GM23338 (cell line): ENCODE measurements around the gene C11orf71. TPM values are rescaled to one million over a fixed set of nuclear protein-coding genes. Genes with fewer than 3 reads are reported as not detected.

ENCODE experiments used
- ATAC-seq: fragments of 200-7000 bp; cut with Tn5 transposase; 3 replicates; pipeline ENCODE4 v1.9.1; 2020
- DNase-seq: peaks from one replicate; pipeline ENCODE4 v3.0.0-alpha.2; 2015; ENCODE audit warnings: low spot score
- H2AFZ ChIP-seq: fragments of 200-600 bp; sonication (generic); 2 replicates; pipeline ENCODE4 v1.8.0; 2016; ENCODE audit warnings: antibody characterized with exemption, mild to moderate bottlenecking, moderate library complexity
- H3F3A ChIP-seq: fragments of 200-600 bp; sonication (generic); replicated peaks from 2 replicates; pipeline ENCODE4 v1.8.0; 2017; ENCODE audit warnings: antibody characterized with exemption, mixed run types, low read depth
- H3K27ac ChIP-seq: fragments of 200-600 bp; sonication (generic); 2 replicates; pipeline ENCODE4 v1.6.1; 2016; ENCODE audit warnings: low read depth
- H3K27me3 ChIP-seq: fragments of 200-600 bp; sonication (generic); 2 replicates; pipeline ENCODE4 v1.8.0; 2016; ENCODE audit warnings: mild to moderate bottlenecking, mixed run types, moderate library complexity; ENCODE audit not compliant: insufficient read depth
- H3K36me3 ChIP-seq: fragments of 200-600 bp; sonication (generic); 2 replicates; pipeline ENCODE4 v1.8.0; 2016; ENCODE audit warnings: mild to moderate bottlenecking; ENCODE audit not compliant: insufficient read depth
- H3K4me1 ChIP-seq: fragments of 200-600 bp; sonication (generic); 2 replicates; pipeline ENCODE4 v1.8.0; 2016; ENCODE audit warnings: mild to moderate bottlenecking, moderate library complexity; ENCODE audit not compliant: insufficient read depth
- H3K4me2 ChIP-seq: fragments of 200-600 bp; sonication (generic); 2 replicates; pipeline ENCODE4 v1.7.1; 2017; ENCODE audit warnings: mixed run types
- H3K4me3 ChIP-seq: fragments of 200-600 bp; sonication (generic); 2 replicates; pipeline ENCODE4 v1.6.1; 2016; ENCODE audit warnings: mixed run types
- H3K79me2 ChIP-seq: fragments of 200-600 bp; sonication (generic); replicated peaks from 2 replicates; pipeline ENCODE4 v1.8.0; 2017; ENCODE audit warnings: mild to moderate bottlenecking; ENCODE audit not compliant: insufficient read depth
- H3K9me2 ChIP-seq: fragments of 200-600 bp; sonication (generic); 2 replicates; pipeline ENCODE4 v1.8.0; 2017; ENCODE audit not compliant: insufficient read depth
- H4K20me1 ChIP-seq: fragments of 200-600 bp; sonication (generic); replicated peaks from 2 replicates; pipeline ENCODE4 v1.8.0; 2017; ENCODE audit warnings: mild to moderate bottlenecking; ENCODE audit not compliant: insufficient read depth
- H3K27ac Mint-ChIP-seq: 2 replicates; pipeline ENCODE4 v1.8.0; 2020; ENCODE audit warnings: inconsistent platforms, mild to moderate bottlenecking, moderate library complexity, mixed read lengths
- H3K27me3 Mint-ChIP-seq: 3 replicates; pipeline ENCODE4 v1.8.0; 2022; ENCODE audit warnings: low read depth, mild to moderate bottlenecking, moderate library complexity, mixed read lengths, inconsistent platforms; ENCODE audit not compliant: insufficient read depth, poor library complexity
- H3K36me3 Mint-ChIP-seq: 3 replicates; pipeline ENCODE4 v1.8.0; 2021; ENCODE audit warnings: low read depth, mild to moderate bottlenecking, inconsistent platforms, moderate library complexity, mixed read lengths
- H3K4me1 Mint-ChIP-seq: 3 replicates; pipeline ENCODE4 v1.8.0; 2020; ENCODE audit warnings: mild to moderate bottlenecking, inconsistent platforms, mixed read lengths
- H3K4me3 Mint-ChIP-seq: 3 replicates; pipeline ENCODE4 v1.8.0; 2021; ENCODE audit warnings: moderate library complexity, mild to moderate bottlenecking, inconsistent platforms, mixed read lengths
- H3K9me3 Mint-ChIP-seq: 3 replicates; pipeline ENCODE4 v1.8.0; 2020; ENCODE audit warnings: moderate library complexity, mild to moderate bottlenecking, inconsistent platforms, mixed read lengths
- CREB1 ChIP-seq: fragments of 250-450 bp; sonication (Bioruptor Pico); IDR thresholded peaks from 2 replicates; pipeline ENCODE4 v1.5.0; 2020; ENCODE audit warnings: low read depth, mild to moderate bottlenecking, moderate library complexity
- CTCF ChIP-seq, 2 experiments: fragments of 200-600 bp in 1 of 2; sonication (generic) in 1 of 2; conservative IDR thresholded peaks; 2 replicates each; pipeline versions ENCODE4 v1.5.1 to v1.6.1; 2016 to 2017; ENCODE audit warnings: antibody characterized with exemption in 2 of 2, low read depth in 2 of 2, mild to moderate bottlenecking in 2 of 2, moderate library complexity in 1 of 2
- ETS1 ChIP-seq: IDR thresholded peaks from 2 replicates; pipeline ENCODE4 v1.6.1; 2016; ENCODE audit warnings: antibody characterized with exemption
- EZH2phosphoT487 ChIP-seq: fragments of 200-600 bp; sonication (generic); IDR thresholded peaks from one replicate; pipeline ENCODE4 v1.8.1; 2018; ENCODE audit warnings: antibody characterized with exemption; ENCODE audit not compliant: unreplicated experiment
- JUNB ChIP-seq: IDR thresholded peaks from one replicate; pipeline ENCODE4 v1.6.1; 2016; ENCODE audit warnings: antibody characterized with exemption; ENCODE audit not compliant: unreplicated experiment
- POLR2AphosphoS5 ChIP-seq: IDR thresholded peaks from 2 replicates; pipeline ENCODE4 v1.6.1; 2016; ENCODE audit warnings: antibody characterized with exemption, low read depth
- REST ChIP-seq: IDR thresholded peaks from one replicate; pipeline ENCODE4 v1.6.1; 2018; ENCODE audit warnings: antibody characterized with exemption; ENCODE audit not compliant: unreplicated experiment
- ZNF331 ChIP-seq: fragments of 250-450 bp; sonication (Bioruptor Pico); IDR thresholded peaks from 2 replicates; pipeline ENCODE4 v1.5.0; 2020; ENCODE audit warnings: low read depth, mild to moderate bottlenecking, moderate library complexity
- polyA plus RNA-seq: library from polyadenylated mRNA; unstranded; fragments of >200 nt; fragmentation: Nextera tagmentation; extraction: Ambion mirVana; gene quantifications from 2 replicates; pipeline ENCODE4 v1.2.1, GENCODE V29; 2016
- total RNA-seq: library from RNA; depleted of rRNA; stranded (reverse); fragments of >200 nt; shearing (Covaris generic); gene quantifications from 2 replicates; pipeline ENCODE4 v1.2.3, GENCODE V29; 2014

The C11orf71 gene
- total and polyA plus RNA-seq, 2 experiments from 2014 or later, result 5.8 to 8.7 TPM

- H3K4me3 ChIP-seq, result peak overlapping the region; percentile 72
- H3K4me3 Mint-ChIP-seq, result peak overlapping the region; percentile 99
- H3K27me3 Mint-ChIP-seq, result no peaks in the 10 kb centered on the region
- no peak for TF ChIP-seq EZH2phosphoT487
- 0 out of 4 replicates have a peak, but pooled peaks of 1 of the 2 experiments have one; percentile 15 for TF ChIP-seq CTCF (conservative IDR thresholded peaks at IDR 0.05; ENCODE audit: low read depth in 2 of 2)
- H3K79me2 ChIP-seq, result peaks cover 60% of the 10 kb centered on the region
- no peak for ATAC-seq
- peaks cover 14% of the 10 kb centered on the region for H4K20me1 ChIP-seq
- peak; percentile 22 for DNase-seq
- H3K27ac ChIP-seq, result 0 out of 2 replicates have a peak overlapping the region, but pooled peaks have one; percentile 61
- no peaks in the 10 kb centered on the region for H3K27me3 ChIP-seq
- peaks cover 48% of the 10 kb centered on the region for H3K4me1 Mint-ChIP-seq
- H3K9me3 Mint-ChIP-seq, result no peaks in the 10 kb centered on the region; the same call in 2 of the 3 replicates
- peak overlapping the region; percentile 97 for H3K27ac Mint-ChIP-seq
- peaks cover 35% of the 10 kb centered on the region for H3K36me3 Mint-ChIP-seq
- peaks cover 5% of the 10 kb centered on the region; the same call in 1 of the 2 replicates for H3F3A ChIP-seq
- peak overlapping the region; percentile 87 for H3K4me2 ChIP-seq
- H2AFZ ChIP-seq, result no peak overlapping the region
- H3K9me2 ChIP-seq, result no peaks in the 10 kb centered on the region
- H3K4me1 ChIP-seq, result peaks cover 27% of the 10 kb centered on the region
- H3K36me3 ChIP-seq, result no peaks in the 10 kb centered on the region; the same call in 1 of the 2 replicates
These were observed 40.0 kb upstream of the C11orf71 start for GRCh38 chr11:114440121-114440860.

DNA sequence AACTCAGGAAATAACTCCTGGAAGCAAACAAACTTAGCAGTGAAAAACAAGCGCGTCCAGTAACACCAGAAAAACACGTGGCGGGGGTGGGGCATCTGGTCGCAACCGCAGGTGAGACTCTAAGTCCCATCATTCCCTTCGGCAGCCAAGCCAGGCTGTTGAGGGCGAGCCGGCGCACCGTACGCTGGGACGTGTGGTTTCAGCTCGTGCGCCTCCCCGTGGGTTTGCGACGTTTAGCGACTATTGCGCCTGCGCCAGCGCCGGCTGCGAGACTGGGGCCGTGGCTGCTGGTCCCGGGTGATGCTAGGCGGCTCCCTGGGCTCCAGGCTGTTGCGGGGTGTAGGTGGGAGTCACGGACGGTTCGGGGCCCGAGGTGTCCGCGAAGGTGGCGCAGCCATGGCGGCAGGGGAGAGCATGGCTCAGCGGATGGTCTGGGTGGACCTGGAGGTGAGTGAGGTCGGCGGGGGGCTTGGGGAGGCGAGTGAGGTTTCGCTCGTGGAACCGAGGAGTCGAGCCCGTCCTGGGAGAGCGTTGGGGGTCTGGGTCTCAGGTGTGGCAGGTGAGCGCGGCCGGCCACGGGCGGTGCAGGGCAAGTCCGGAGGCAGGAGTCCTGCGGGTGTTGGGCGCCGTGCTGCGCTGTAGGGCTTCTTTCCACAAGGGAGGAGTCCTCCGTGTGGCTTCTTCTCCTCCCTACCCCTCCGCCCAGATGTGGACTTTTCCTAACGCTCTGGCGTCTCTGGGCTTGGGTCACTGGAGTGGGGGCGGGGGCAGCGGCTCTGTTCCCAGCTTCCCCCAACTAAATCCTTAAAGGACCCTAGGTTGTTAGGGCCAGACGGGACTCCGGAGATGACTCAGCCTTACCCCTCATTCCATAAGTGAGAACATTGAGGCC lies 39.2 kb upstream of the C11orf71 start, which contains the start of gene REXO2:
Gene REXO2 (plus strand): TSS at position 239 of the 892 bp plus-strand sequence. CDS start 62 bp downstream, at position 301.
- H4K20me1 ChIP-seq, result peaks cover 14% of the 10 kb centered on the region
- peaks cover 52% of the 10 kb centered on the region for H3K79me2 ChIP-seq
- Mint-ChIP-seq H3K36me3 (peaks cover 27% of the 10 kb centered on the region), H3K4me3 (peak within 1 kb of the TSS; percentile 99), H3K4me1 (peaks cover 45% of the 10 kb centered on the region), H3K27me3 (no peaks in the 10 kb centered on the region), H3K27ac (peak within 1 kb of the TSS; percentile 97), H3K9me3 (no peaks in the 10 kb centered on the region; the same call in 2 of the 3 replicates)
- no peaks in the 10 kb centered on the region for H3K36me3 ChIP-seq
- peak within 1 kb of the TSS; percentile 72 for H3K4me3 ChIP-seq
- peak within 1 kb of the TSS; percentile 91 for H3K27ac ChIP-seq
- H3K4me2 ChIP-seq, result peak within 1 kb of the TSS; percentile 87
- H3K9me2 ChIP-seq, result no peaks in the 10 kb centered on the region
- H3F3A ChIP-seq, result peaks cover 5% of the 10 kb centered on the region; the same call in 1 of the 2 replicates
- peaks cover 27% of the 10 kb centered on the region for H3K4me1 ChIP-seq
- DNase-seq (peak; percentile 96), ATAC-seq (peak; percentile 94)
- no peaks in the 10 kb centered on the region for H3K27me3 ChIP-seq
- peak within 1 kb of the TSS; percentile 89 for H2AFZ ChIP-seq
- TF ChIP-seq ZNF331 (CRISPR knock-in tag) (no peak), REST (no peak), CREB1 (CRISPR knock-in tag) (peak; percentile 30; the same call in 1 of the 2 replicates), ETS1 (peak; percentile 88), POLR2AphosphoS5 (peak; percentile 87), JUNB (no peak)
